Stimulated activated naive CD4-positive, alpha-beta T cell (primary cell): ENCODE measurements around the gene MAML2.

ENCODE experiments used
- DNase-seq, 6 experiments: peaks; one replicate each; lab custom pipeline; 2025; lab: John Stamatoyannopoulos, UW

The MAML2 gene

DNA sequence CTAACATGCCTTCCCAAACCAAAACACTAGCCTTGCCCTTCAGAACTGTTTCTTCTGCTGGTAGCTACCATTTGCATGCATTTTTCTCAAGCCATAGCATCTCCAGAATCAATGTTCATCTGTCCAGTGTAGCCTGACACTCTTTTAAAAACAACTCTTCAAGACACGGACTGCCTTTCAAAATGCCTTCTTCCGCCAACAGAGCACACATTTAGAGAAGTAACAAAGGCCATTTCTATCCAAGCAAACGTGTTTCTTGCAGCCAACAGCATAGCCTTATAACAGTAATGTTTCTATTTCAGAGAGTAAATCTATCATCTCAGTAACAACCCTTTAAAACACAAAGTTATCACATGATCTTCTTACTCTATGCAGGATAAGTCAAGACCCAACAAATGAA is 275.8 kb downstream of the MAML2 start:
- no peak for DNase-seq

GRCh38 chr11:96065379-96065778 is 277.6 kb downstream of the MAML2 start:
- DNase-seq = no peak

GRCh38 chr11:96063886-96064285 is 279.1 kb downstream of the MAML2 start:
- DNase-seq = no peak

DNA sequence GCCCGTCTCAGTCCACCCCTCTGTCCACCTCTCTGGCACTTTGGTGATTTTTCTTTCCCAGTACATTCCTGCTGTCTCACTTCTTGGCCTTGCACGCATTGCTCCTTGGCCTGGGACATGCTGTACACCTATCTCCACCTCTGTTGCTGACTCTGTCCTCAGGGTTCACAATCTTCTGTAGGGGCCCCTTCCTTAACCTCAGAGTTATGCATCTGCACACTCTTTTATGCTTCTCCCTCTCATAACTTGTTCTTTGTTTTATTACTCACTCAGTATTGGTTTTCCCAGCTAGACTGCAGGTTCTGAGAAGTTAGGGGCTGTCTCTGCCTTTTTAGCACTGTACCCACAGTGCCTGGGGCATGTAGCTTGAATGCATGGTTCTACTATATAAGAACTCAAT is 279.9 kb downstream of the MAML2 start:
- DNase-seq = no peak

- peak in 5 of 6 experiments; percentile 2 to 38 (median 29) for DNase-seq
These were observed 280.9 kb downstream of the MAML2 start for GRCh38 chr11:96062134-96062533.

- no peak for DNase-seq
These were observed 281.3 kb downstream of the MAML2 start for GRCh38 chr11:96061730-96062129.

- DNase-seq = no peak
These were observed 281.9 kb downstream of the MAML2 start for GRCh38 chr11:96061069-96061468.

DNA sequence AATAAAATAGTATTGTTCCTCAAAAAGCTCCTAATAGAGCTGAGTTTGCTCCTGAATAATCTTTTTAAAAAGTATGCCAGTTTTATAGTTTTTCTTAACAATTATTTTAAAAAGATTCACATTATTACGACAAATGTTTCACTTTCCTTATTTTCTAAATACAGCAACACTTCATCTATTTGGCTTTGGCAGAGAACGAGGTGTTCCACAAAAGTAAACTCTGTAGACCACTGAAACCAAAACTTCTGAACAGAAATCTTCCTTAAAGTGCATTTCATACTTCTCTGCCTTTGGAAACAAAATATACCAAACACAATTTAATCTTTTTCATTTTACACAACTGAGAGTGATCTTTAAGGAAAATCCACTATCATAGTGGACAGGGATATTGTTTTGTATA is 285.5 kb downstream of the MAML2 start:
- DNase-seq = no peak

DNA sequence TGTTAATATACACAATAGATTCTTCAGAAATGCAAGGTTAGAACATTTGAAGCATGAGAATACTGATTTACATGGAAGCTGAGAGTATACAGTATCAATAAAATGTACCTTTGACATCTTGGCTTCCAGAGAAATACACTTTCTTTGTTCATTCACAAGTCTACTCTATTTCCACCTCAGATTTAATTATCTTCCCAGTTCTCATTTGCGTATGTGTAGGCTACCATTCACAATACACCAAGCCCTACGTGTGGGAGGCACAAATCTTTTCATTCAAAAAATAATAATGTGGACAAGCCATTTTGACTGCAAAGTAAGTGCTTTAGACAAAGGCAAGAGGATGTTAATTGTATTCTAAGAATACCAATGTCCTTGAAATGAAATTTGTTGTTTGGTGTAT is 286.4 kb downstream of the MAML2 start:
- DNase-seq = no peak

GRCh38 chr11:96055706-96056387 is 287.1 kb downstream of the MAML2 start:
- DNase-seq = peak in 1 of 6 experiments; percentile 5

DNA sequence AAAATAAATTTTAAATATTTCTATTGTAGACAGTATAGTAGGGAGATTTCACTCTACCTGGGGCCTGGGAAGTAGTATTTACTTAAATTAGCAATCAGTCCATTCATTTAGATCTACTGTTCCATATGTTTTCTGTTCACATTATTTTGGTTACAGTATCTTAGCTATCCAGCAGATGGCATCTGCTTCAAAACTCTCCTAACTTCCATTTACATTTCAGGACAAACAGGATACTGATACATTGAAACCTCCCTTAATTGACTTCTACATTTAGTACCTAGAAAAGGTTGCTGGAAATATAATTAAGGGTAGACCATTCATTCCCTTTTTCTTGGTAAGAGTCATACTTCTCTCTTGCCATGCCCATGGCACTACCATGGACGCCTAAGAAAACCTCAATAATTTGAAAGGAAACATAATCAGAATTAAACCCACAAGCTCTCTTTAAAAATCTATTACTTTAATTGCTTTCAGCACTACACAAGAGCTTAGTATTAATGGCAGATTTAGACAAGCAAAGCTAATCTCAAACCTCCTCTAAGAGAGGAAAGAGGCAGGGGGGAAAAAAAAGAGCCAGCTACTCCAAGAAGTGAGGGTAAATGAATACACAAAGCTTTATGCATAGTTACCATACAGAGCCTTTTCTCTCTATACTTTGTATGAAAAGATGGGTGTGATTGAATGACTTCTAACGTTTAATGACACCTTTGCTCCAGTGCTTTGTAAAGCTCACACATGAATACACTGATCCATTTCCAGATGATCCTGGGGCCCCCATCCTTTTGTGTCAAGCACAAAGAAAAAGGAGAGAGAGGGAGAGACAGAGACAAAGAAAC is 287.9 kb downstream of the MAML2 start:
- DNase-seq = peak in 2 of 6 experiments; percentile 12 to 31

- DNase-seq = no peak
These were observed 289.9 kb downstream of the MAML2 start for GRCh38 chr11:96052921-96053651.

- DNase-seq = no peak
These were observed 291.2 kb downstream of the MAML2 start for GRCh38 chr11:96051820-96052219.

DNA sequence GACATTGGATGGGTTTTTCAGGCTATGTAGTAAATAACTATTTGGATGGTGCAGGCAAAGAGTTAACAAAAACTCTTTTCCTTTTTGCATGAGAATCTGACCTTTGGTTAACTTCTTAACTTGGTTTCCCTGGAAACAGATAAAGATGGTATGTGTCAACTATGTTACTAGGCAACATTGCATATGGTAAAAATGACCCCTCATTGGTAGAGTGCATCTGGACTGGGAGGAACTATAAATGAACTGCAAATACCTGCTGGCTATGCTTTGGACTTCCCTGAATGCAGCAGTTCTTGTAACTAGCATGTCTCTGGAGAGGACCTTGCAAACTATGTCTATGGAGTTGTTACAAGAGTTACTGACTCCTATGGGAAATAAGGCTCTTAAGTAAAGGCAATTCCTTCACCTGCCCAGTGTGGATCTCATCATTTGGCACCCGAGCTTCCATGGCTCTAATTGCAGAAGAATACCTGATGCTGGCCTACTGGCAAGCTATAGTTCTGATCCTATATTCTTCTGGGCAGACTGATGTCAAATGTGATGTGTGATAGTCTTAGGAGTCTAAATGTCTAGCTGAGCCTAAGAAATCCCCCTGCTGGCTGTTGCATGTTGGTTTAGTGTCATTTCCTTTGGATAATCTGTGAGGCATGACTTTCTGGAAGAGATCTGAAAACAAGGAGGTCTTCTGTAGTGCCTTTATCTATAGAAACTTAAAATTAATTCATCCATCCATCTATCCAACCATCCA is 292.4 kb downstream of the MAML2 start:
- DNase-seq = no peak

DNA sequence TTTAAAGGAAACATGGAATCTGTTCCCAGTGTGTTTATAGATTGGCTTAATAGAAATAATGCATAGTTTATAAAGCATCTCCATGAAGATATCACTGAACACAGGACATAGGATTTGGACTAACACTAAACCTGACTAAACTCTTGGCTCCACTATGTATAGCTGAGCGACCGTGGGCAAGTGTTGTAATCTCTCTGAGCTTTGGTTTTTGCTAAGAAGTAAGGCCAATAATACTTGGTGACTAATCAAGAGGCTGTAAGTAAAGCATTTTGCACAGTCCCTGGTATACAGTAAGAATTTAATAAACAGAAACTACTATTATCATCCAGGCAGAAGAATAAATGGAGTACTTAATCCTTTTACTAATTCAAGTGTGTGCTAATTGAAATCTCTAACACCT is 293.6 kb downstream of the MAML2 start:
- DNase-seq = no peak

- DNase-seq = no peak
These were observed 297.2 kb downstream of the MAML2 start for GRCh38 chr11:96045622-96046456.

GRCh38 chr11:96044747-96045146 is 298.2 kb downstream of the MAML2 start:
- no peak for DNase-seq

DNA sequence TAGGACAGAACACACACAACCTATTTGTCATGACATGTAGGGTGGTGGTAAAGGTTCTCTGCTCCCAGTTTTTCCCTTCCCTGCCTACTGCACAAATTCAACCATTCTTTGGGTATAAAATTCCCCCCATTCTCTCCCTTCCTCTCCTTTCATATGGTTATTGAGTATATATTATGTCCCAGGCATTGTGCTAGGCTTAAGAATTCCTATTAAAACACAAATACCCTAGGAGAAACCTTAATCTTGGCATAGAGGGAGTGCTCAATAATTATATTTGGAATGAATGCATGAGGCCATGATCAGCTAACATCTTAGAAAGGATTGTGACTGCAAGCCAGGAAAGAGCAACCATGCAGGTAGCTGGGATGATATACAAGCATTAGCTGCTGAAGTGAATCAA is 298.7 kb downstream of the MAML2 start:
- DNase-seq = no peak

GRCh38 chr11:96043291-96043690 is 299.7 kb downstream of the MAML2 start:
- no peak for DNase-seq

- no peak for DNase-seq
These were observed 304.9 kb downstream of the MAML2 start for GRCh38 chr11:96038046-96038445.

- no peak for DNase-seq
These were observed 305.5 kb downstream of the MAML2 start for GRCh38 chr11:96037405-96037949.
